NCI-H1092 treated with DMSO at 0.1 percent for 48 hours (cell line): ENCODE measurements around the gene BCL2L14.

Experiments
- DNase-seq: peaks from one replicate; lab custom pipeline; 2025; lab: John Stamatoyannopoulos, UW

BCL2L14 gene

GRCh38 chr12:12054993-12055392, 15.7 kb upstream of the BCL2L14 start:
- no peak for DNase-seq

DNA sequence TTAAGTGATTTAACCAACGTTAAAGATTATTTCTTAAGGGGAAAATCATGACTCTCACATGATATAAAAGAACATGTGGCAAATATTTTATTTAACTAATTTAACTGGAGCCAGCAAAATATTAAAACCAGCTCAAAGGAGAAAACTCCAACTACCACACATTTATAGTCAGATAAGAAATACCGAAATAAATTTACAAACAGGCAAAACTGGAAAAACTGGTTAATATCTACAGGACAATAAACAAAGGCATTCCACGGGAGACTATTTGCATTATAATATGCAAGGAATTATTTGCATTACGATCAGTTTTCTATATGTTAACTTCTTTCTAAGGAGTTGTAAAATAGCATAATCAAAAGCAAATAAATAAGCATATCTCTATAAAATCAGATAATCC, 13.8 kb upstream of the BCL2L14 start:
- DNase-seq: no peak

GRCh38 chr12:12064596-12064995, 6.1 kb upstream of the BCL2L14 start:
- no peak for DNase-seq

- no peak for DNase-seq
Measured at GRCh38 chr12:12068751-12069150, 2.0 kb upstream of the BCL2L14 start.

GRCh38 chr12:12069821-12070548, 754 bp upstream of the BCL2L14 start:
- DNase-seq: no peak

DNA sequence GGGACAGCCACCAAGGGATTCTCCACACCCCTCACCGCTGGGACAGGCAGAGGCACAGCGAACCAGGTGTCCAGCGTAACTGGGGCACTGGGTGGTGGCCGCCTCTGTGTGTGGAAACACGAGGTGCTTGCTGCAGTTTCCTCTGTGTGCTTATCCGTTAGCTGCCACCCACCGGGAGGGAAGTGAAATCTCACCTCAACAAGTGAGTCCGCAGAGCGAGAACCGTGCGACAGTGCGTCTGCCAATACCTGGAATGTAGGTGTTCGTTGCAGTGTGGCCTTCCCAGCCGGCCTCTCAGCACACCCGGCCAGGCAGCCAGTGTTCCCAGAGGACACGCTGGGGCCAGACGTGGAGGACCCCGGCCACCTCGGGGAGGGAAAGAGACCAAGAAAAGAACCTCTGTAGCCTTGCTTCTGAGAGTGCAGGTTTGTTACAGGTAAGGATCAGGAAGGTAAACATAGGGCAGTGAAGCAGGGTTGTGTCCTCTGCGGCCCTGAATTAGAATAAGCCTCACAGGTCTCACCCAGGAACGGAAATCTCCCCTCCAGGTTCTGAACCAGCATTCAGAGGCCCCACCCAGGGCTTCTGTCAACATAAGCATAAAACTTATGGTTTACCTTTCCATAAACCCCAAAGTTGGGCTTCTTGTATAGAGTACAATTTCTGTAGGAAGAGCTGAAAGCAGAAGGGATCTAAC, 1.5 kb downstream of the BCL2L14 start:
- DNase-seq: no peak

DNA sequence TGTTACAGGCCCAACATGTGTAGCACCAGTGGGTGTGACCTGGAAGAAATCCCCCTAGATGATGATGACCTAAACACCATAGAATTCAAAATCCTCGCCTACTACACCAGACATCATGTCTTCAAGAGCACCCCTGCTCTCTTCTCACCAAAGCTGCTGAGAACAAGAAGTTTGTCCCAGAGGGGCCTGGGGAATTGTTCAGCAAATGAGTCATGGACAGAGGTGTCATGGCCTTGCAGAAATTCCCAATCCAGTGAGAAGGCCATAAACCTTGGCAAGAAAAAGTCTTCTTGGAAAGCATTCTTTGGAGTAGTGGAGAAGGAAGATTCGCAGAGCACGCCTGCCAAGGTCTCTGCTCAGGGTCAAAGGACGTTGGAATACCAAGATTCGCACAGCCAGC, 8.6 kb downstream of the BCL2L14 start:
- DNase-seq: no peak

DNA sequence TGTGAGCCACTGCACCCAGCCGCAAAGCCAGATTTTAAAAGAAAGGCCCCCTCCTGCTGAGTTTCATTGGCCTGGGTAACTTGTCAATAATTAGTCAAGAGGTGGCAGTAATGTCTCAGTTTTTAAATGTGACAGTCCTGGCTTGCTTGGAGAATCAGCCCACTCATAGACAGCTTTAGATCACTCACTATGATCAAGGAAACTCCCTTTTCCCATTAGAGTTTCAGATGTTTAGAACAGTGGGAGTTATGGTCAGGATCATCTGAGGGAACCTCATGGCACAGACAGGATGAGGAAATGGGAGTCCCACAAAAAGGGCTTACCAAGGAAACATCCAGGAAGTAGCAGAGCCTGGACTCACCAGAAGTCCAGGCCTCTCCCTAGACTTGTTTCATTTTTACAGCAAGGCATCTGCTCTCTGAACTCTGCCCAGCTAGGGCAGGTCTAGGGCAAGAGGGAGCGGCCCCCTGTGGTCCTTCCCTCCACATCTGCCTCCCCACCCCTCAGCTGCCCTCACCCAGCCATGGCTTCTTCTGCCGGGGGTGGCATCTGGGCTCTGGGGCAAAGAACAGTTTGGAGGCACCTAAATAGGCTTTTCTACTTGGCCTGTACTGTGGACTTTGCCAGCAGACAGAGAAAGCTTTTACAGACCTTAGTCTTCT, 11.2 kb downstream of the BCL2L14 start:
- peak; percentile 35 for DNase-seq

DNA sequence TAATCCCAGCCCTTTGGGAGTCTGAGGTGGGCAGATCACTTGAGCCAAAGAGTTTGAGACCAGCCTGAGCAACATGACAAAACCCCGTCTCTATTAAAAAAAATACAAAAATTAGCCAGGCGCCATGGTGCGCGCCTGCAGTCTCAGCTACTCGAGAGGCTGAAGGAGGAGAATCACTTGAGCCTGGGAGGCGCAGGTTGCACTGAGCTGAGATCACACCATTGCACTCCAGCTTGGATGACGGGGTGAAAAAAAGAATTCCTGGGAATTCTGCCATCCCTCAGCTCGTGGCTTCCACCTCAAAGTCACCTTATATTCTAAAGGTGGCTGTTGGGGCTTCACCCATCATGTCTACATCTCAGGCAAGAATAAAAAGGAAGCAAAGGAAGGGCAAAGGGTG, 12.9 kb downstream of the BCL2L14 start:
- no peak for DNase-seq

GRCh38 chr12:12086362-12086761, 15.6 kb downstream of the BCL2L14 start:
- DNase-seq: no peak

- DNase-seq: no peak
Measured at GRCh38 chr12:12086973-12087692, 16.4 kb downstream of the BCL2L14 start.

- no peak for DNase-seq
Measured at GRCh38 chr12:12087693-12088034, 16.9 kb downstream of the BCL2L14 start.

DNA sequence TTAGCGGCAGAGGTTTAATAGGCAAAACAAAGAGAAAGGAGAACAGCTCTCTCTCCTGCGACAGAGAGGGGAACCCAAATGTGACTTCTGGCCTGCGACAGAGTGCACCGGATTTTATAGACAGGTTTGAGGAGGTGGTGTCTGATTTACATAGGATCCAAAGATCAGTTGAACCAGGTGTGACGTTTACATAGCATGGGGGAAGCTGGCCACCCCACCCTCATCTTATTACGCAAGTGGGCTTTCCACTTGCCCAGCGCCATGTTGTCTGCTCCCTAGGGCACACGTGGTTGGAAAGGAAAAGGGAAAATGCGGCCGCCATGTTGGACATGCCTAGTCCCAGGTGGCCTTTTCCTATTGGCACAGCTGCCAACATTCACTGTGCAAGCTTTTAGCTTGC, 17.4 kb downstream of the BCL2L14 start:
- no peak for DNase-seq

DNA sequence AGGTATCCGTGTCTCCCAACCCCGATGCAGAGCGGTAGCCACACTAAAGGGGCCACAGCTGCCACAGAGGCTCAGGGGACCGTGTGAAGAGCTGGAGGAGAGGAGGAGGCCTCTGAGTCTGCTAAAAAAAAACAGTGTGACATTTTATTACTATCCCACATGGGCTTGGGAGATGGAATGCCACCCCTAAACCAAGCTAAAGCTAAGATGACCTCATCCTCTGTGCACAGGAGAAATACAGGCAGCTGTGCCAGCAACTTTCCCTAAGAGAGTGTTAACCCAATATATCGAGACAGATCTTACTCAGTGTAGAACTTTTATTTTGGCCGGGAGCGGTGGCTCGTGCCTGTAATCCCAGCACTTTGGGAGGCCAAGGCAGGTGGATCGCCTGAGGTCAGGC, 18.0 kb downstream of the BCL2L14 start:
- no peak for DNase-seq

DNA sequence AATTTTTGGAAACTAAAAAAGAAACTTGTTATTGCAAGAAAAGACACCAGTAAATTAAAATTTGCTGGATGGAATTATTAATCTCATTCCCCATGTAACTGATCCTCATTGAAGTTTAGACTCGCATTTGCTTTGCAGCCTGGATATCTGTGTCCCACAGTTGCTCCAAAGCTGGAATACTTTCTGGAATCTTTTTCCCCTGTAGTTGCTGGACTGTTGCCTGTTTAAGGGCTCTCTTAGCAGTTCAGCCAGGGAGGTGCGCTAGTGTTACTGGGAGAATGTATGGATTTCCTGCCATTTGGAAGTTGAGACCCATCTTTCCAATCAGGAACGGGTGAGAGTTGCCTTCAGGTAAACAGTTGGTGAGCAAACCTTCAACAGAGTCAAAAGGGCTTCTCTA, 20.3 kb downstream of the BCL2L14 start:
- DNase-seq: no peak

GRCh38 chr12:12091977-12092663, 21.4 kb downstream of the BCL2L14 start:
- peak; percentile 74 for DNase-seq

GRCh38 chr12:12094481-12094880, 23.7 kb downstream of the BCL2L14 start:
- DNase-seq: no peak

GRCh38 chr12:12095021-12095420, 24.3 kb downstream of the BCL2L14 start:
- no peak for DNase-seq

GRCh38 chr12:12097891-12098690, 27.4 kb downstream of the BCL2L14 start:
- no peak for DNase-seq

DNA sequence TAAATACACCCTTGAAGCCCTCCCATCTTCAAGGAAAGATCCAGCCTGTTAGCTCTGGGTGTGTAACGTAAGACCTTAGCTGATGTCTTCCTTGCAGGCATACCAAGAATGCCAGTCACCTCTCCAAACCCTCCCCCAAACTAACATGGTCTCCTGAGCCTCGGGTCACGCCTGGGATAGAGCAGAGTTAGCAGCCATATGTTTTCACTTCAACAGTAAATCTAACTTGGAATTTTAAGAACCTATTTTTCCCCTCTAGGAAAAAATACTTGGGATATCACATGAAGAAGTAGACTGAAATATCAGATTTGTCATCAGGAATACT, 27.9 kb downstream of the BCL2L14 start:
- DNase-seq: no peak

DNA sequence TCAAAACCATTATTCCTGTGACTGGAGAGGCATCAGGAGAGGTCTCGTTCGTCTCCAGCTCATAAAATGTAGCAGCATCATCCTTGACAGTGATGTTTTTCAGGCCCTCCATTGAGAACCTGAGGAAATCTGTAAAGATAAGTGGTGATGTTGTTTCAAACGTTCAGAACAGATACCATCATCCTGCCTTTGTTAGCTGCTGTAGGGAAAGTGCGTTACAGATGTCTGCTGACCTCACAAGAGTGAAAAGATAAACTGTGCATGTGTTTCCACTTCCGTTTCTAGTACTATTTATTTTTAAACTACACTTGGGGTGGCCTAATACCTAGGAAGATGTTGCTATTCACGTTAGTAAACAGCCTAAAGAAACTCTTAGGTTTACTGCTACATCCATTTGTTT, 28.4 kb downstream of the BCL2L14 start:
- no peak for DNase-seq
